DND-41 (cell line): ENCODE measurements around the gene NLGN2.
A peak's percentile ranks its signal among the peaks of the same experiment; 100 is the strongest.

Source experiments
- ATAC-seq: fragments of 200-7000 bp; cut with Tn5 transposase; 3 replicates; pipeline ENCODE4 v1.9.1; 2021; ENCODE audit warnings: low read depth; ENCODE audit not compliant: insufficient read depth
- DNase-seq: peaks from one replicate; pipeline ENCODE4 v3.0.0-alpha.2; 2020
- H2AFZ ChIP-seq: 2 replicates; pipeline ENCODE4 v1.6.0; 2012; ENCODE audit warnings: low read depth, low read length
- H3K27ac ChIP-seq: 2 replicates; pipeline ENCODE4 v1.5.1; 2012; ENCODE audit warnings: low read length, inconsistent platforms
- H3K27me3 ChIP-seq: fragments of 200-600 bp; sonication (generic); 2 replicates; pipeline ENCODE4 v1.6.0; 2012; ENCODE audit warnings: low read length, mild to moderate bottlenecking, inconsistent platforms; ENCODE audit not compliant: insufficient read depth, poor library complexity
- H3K36me3 ChIP-seq: 2 replicates; pipeline ENCODE4 v1.5.1; 2012; ENCODE audit warnings: low read length, inconsistent platforms; ENCODE audit not compliant: insufficient read depth
- H3K4me1 ChIP-seq: 2 replicates; pipeline ENCODE4 v1.5.1; 2012; ENCODE audit warnings: mild to moderate bottlenecking, low read length; ENCODE audit not compliant: insufficient read depth
- H3K4me2 ChIP-seq: 2 replicates; pipeline ENCODE4 v1.6.0; 2012; ENCODE audit warnings: mild to moderate bottlenecking, moderate library complexity, low read length, inconsistent platforms; ENCODE audit not compliant: insufficient read depth
- H3K4me3 ChIP-seq, 2 experiments: fragments of 200-600 bp in 1 of 2; shearing (Covaris generic) in 1 of 2; 2 replicates each; pipeline ENCODE4 v1.5.1; 2012 to 2016; ENCODE audit warnings: inconsistent platforms in 2 of 2, low read length in 2 of 2, mild to moderate bottlenecking in 2 of 2, low read depth in 1 of 2, moderate library complexity in 1 of 2
- H3K79me2 ChIP-seq: 2 replicates; pipeline ENCODE4 v1.6.0; 2012; ENCODE audit warnings: low read length, inconsistent platforms; ENCODE audit not compliant: insufficient read depth
- H3K9ac ChIP-seq: 2 replicates; pipeline ENCODE4 v1.6.0; 2012; ENCODE audit warnings: low read depth, mild to moderate bottlenecking, inconsistent platforms, low read length, moderate library complexity
- H3K9me3 ChIP-seq: 2 replicates; pipeline ENCODE4 v1.5.1; 2012; ENCODE audit warnings: low read length, moderate library complexity, mild to moderate bottlenecking, inconsistent platforms; ENCODE audit not compliant: insufficient read depth, severe bottlenecking
- H4K20me1 ChIP-seq: 2 replicates; pipeline ENCODE4 v1.6.0; 2012; ENCODE audit warnings: low read length; ENCODE audit not compliant: insufficient read depth
- EZH2 ChIP-seq: IDR thresholded peaks from 3 replicates; pipeline ENCODE4 v1.6.1; 2012; ENCODE audit warnings: borderline replicate concordance, low read depth, mild to moderate bottlenecking, moderate library complexity, low read length, inconsistent platforms; ENCODE audit not compliant: severe bottlenecking
- TF ChIP-seq, protein P1 (sequence below): IDR thresholded peaks from 2 replicates; pipeline ENCODE4 v1.5.1; 2012; ENCODE audit warnings: borderline replicate concordance, low read length, moderate library complexity, mild to moderate bottlenecking; ENCODE audit not compliant: poor library complexity, severe bottlenecking; ENCODE audit errors: extremely low read depth

Gene NLGN2

GRCh38 chr17:7389924-7390910, 17.4 kb upstream of the NLGN2 start:
- Histone ChIP-seq H3K9me3 (no peaks in the 10 kb centered on the region), H3K36me3 (no peaks in the 10 kb centered on the region), H3K4me1 (peaks cover 19% of the 10 kb centered on the region), H3K27ac (no peak overlapping the region), H3K79me2 (no peaks in the 10 kb centered on the region), H3K4me2 (no peak overlapping the region), H4K20me1 (no peaks in the 10 kb centered on the region), H3K4me3 (no peak overlapping the region), H2AFZ (no peak overlapping the region), H3K27me3 (no peaks in the 10 kb centered on the region), H3K9ac (no peak overlapping the region)
- DNase-seq: no peak
- TF ChIP-seq, protein P1, sequence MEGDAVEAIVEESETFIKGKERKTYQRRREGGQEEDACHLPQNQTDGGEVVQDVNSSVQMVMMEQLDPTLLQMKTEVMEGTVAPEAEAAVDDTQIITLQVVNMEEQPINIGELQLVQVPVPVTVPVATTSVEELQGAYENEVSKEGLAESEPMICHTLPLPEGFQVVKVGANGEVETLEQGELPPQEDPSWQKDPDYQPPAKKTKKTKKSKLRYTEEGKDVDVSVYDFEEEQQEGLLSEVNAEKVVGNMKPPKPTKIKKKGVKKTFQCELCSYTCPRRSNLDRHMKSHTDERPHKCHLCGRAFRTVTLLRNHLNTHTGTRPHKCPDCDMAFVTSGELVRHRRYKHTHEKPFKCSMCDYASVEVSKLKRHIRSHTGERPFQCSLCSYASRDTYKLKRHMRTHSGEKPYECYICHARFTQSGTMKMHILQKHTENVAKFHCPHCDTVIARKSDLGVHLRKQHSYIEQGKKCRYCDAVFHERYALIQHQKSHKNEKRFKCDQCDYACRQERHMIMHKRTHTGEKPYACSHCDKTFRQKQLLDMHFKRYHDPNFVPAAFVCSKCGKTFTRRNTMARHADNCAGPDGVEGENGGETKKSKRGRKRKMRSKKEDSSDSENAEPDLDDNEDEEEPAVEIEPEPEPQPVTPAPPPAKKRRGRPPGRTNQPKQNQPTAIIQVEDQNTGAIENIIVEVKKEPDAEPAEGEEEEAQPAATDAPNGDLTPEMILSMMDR: no peak
- no peak for TF ChIP-seq EZH2
- no peak for ATAC-seq

DNA sequence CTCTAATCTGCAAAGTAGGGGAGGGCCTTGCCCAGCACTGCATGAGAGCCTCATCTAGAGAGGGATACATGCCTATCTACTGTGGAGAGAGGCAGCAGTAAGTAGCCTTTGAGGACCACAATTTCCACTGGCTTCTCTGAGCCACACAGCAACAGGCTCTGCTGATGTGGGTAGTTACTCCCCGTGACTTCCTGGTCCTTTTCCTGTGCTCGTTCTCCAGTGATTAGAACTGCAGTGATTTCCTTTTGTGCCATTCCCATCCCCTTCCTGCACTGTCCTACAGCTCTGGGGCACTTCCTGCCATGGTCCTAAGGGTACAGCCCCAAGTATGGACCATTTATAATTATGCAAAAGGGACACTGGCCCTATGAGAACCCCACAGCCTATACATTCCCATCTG, 16.3 kb upstream of the NLGN2 start:
- no peak overlapping the region for H3K9ac ChIP-seq
- no peaks in the 10 kb centered on the region for H3K27me3 ChIP-seq
- H3K4me3 ChIP-seq: no peak overlapping the region
- no peaks in the 10 kb centered on the region for H4K20me1 ChIP-seq
- TF ChIP-seq, protein P1: no peak
- no peak for TF ChIP-seq EZH2
- no peaks in the 10 kb centered on the region for H3K79me2 ChIP-seq
- H2AFZ ChIP-seq: no peak overlapping the region
- H3K9me3 ChIP-seq: no peaks in the 10 kb centered on the region
- no peak for ATAC-seq
- H3K27ac ChIP-seq: no peak overlapping the region
- no peaks in the 10 kb centered on the region for H3K36me3 ChIP-seq
- no peak for DNase-seq
- peaks cover 20% of the 10 kb centered on the region for H3K4me1 ChIP-seq
- no peak overlapping the region for H3K4me2 ChIP-seq

DNA sequence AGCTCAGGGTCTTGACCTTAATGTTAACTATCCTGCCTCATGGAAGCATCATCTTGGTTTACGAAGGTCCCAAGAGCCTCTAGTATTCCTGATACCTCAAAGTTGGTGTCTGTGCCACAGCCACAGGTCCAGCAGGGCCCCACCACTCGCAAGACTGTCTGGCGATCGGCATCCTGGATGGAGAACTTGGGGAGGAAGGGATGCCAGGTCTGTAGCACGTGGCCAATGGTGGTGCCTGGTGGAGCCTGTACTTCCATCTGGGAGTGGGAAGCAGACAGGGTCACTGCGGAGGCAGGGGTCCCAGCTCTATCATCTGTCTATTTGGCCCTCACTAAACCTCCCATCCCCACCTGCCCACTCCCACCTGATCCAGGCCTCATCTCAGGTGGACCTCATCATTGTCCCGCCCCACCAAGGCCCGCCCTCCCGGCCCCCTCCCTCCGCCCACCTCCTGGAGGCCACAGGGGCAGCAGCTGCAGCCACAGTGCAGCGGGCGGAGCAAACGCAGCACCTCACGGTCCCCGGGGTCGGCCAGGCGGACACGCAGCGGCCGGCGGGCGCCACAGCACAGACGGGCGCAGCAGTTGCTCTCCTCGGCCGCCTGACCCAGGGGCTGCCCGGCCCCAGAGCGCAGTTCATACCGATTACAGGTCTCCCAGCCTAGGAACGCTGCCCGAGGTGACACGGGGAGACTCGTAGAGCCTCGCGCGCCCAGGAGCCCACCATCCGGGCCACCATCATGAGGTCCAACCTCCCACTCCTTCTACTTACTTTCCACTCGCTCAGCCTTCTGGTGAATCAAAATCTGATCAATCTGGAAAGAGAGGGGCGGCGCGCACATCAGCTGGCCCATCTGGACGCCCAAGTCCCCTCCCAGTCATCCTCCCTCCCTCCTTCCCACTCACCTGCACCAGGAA, 14.7 kb upstream of the NLGN2 start:
- no peaks in the 10 kb centered on the region for H3K79me2 ChIP-seq
- H3K27me3 ChIP-seq: no peaks in the 10 kb centered on the region
- peak overlapping the region; percentile 85 for H3K4me2 ChIP-seq
- peak overlapping the region in 1 of 2 experiments; percentile 79; a peak in 2 of 4 replicates for H3K4me3 ChIP-seq
- peak overlapping the region; percentile 81; the same call in 1 of the 2 replicates for H2AFZ ChIP-seq
- no peaks in the 10 kb centered on the region for H3K36me3 ChIP-seq
- H3K9ac ChIP-seq: peak overlapping the region; percentile 76
- peaks cover 20% of the 10 kb centered on the region for H3K4me1 ChIP-seq
- no peak for DNase-seq
- no peaks in the 10 kb centered on the region for H3K9me3 ChIP-seq
- no peak for TF ChIP-seq EZH2
- TF ChIP-seq, protein P1: no peak
- ATAC-seq: no peak
- no peaks in the 10 kb centered on the region for H4K20me1 ChIP-seq
- H3K27ac ChIP-seq: no peak overlapping the region
